Bronchial epithelial cell (primary cell): Measurements from ENCODE around the gene RDH8. TPM values are rescaled to one million over a fixed set of nuclear protein-coding genes. Genes with fewer than 3 reads are reported as not detected.

Experiments used
- DNase-seq: peaks from one replicate; pipeline ENCODE4 v3.0.0-alpha.2; 2010; ENCODE audit warnings: low read depth
- FAIRE-seq: peaks from 2 replicates; lab custom pipeline; 2011; peaks lifted over from hg19 to GRCh38; lab: Jason Lieb, UNC
- H3K27me3 ChIP-seq: 2 replicates; pipeline ENCODE4 v1.5.1; 2011; ENCODE audit warnings: low read length; ENCODE audit not compliant: control insufficient read depth, insufficient read depth
- H3K36me3 ChIP-seq: 2 replicates; pipeline ENCODE4 v1.5.1; 2011; ENCODE audit warnings: low read length; ENCODE audit not compliant: control insufficient read depth, insufficient read depth
- H3K4me3 ChIP-seq: 2 replicates; pipeline ENCODE4 v1.5.1; 2011; ENCODE audit warnings: mild to moderate bottlenecking, low read depth, low read length, control low read depth
- total RNA-seq: library from RNA; depleted of rRNA; stranded (reverse); fragments of >200 nt; gene quantifications from 2 replicates; pipeline ENCODE4 v1.2.1, GENCODE V29; 2014
- TF ChIP-seq, protein P1 (sequence below): IDR thresholded peaks from 2 replicates; pipeline ENCODE4 v1.5.1; 2011; ENCODE audit warnings: mild to moderate bottlenecking, moderate library complexity, low read length, control low read depth, inconsistent platforms; ENCODE audit not compliant: insufficient read depth, severe bottlenecking

The RDH8 gene
- total RNA-seq, 1 donor from 2014 or later, result not detected

DNA sequence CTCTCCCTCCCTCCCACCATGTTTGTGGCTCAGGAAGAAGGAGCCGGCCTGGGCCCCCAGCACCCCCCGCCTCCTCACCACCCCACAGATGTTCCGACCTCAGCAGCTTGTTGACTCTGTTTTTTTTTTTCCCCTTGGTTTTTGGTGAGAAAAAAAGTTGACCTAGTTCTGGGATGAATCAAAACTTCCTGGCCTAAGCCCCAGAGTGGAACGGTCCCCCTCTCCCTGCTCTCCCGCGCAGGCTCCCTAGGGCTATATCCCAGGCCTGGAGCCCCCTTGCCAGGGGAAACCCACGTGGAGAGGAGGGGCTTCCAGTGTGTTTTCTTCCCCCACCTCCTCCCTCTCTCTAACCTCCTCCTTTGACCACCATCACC lies 7.0 kb upstream of the RDH8 start:
- no peaks in the 10 kb centered on the region for H3K36me3 ChIP-seq
- FAIRE-seq (no peak), DNase-seq (no peak)
- TF ChIP-seq, protein P1, sequence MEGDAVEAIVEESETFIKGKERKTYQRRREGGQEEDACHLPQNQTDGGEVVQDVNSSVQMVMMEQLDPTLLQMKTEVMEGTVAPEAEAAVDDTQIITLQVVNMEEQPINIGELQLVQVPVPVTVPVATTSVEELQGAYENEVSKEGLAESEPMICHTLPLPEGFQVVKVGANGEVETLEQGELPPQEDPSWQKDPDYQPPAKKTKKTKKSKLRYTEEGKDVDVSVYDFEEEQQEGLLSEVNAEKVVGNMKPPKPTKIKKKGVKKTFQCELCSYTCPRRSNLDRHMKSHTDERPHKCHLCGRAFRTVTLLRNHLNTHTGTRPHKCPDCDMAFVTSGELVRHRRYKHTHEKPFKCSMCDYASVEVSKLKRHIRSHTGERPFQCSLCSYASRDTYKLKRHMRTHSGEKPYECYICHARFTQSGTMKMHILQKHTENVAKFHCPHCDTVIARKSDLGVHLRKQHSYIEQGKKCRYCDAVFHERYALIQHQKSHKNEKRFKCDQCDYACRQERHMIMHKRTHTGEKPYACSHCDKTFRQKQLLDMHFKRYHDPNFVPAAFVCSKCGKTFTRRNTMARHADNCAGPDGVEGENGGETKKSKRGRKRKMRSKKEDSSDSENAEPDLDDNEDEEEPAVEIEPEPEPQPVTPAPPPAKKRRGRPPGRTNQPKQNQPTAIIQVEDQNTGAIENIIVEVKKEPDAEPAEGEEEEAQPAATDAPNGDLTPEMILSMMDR, result no peak
- H3K4me3 ChIP-seq, result no peak overlapping the region
- no peaks in the 10 kb centered on the region for H3K27me3 ChIP-seq

DNA sequence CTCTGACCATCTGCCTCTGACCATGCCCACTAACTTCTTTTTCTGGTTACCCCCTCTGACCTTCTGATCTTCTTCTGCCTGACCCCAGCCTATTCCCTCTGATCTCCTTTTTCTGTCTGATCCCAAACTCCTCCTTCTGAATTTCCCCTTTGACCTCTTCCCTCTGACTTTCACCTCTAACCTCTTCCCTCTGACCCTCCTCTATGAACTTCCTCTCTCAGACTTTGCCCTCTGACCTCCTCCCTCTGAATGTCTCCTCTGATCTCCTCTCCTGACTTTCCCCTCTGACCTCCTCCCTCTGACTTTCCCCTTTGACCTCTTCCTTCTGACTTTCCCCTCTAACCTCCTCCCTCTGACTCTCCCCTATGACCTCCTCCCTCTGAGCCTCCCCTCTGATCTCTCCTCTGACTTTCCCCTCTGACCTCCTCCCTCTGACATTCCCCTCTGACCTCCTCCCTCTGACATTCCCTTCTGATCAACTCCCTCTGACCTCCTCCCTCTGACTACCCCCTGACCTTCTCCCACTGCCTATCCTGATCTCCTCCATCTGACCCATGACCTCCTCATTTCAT lies 6.4 kb upstream of the RDH8 start:
- H3K27me3 ChIP-seq, result no peaks in the 10 kb centered on the region
- H3K4me3 ChIP-seq, result no peak overlapping the region
- FAIRE-seq, result no peak
- H3K36me3 ChIP-seq, result no peaks in the 10 kb centered on the region
- DNase-seq, result no peak
- TF ChIP-seq, protein P1, result no peak

GRCh38 chr19:10007371-10008183 lies 5.7 kb upstream of the RDH8 start:
- Histone ChIP-seq H3K4me3 (no peak overlapping the region), H3K27me3 (no peaks in the 10 kb centered on the region), H3K36me3 (no peaks in the 10 kb centered on the region)
- FAIRE-seq (no peak), DNase-seq (no peak)
- TF ChIP-seq, protein P1, result no peak

- TF ChIP-seq, protein P1, result no peak
- DNase-seq (no peak), FAIRE-seq (peak; percentile 43)
- Histone ChIP-seq H3K27me3 (no peaks in the 10 kb centered on the region), H3K36me3 (no peaks in the 10 kb centered on the region), H3K4me3 (no peak overlapping the region)
Measured at GRCh38 chr19:10008184-10008765, 5.0 kb upstream of the RDH8 start.

DNA sequence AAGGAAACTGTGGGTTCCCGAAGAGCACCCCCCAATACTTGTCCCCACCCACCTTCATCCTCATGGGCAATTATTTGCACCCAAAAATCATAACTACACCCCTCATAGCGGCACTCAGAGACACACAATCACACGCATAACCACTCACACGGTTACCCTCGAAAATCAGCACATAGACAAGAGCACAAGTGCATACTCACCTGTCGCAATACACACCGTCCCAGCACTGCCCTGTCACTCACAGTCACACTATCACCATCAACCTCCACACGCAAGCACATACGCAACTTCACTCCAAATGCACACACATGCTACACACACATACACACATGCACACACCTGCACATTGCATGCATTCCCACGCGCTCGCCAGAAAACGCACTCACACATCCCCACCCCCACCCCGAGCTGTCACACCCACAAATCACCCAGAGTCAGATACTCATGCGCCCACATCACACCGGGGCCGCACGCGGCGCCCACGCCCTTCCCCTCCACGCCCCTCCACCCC lies 3.5 kb upstream of the RDH8 start:
- peak overlapping the region; percentile 15 for H3K4me3 ChIP-seq
- H3K27me3 ChIP-seq, result no peaks in the 10 kb centered on the region
- TF ChIP-seq, protein P1, result no peak
- H3K36me3 ChIP-seq, result no peaks in the 10 kb centered on the region
- FAIRE-seq, result no peak
- DNase-seq, result no peak
